HG02973 (cell line): ENCODE measurements around the gene CPZ.

ENCODE experiments used
- ATAC-seq: cut with Tn5 transposase; IDR thresholded peaks from one replicate; pipeline ENCODE4 v1.9.1; 2021; ENCODE audit warnings: moderate library complexity; ENCODE audit not compliant: unreplicated experiment

Gene CPZ

DNA sequence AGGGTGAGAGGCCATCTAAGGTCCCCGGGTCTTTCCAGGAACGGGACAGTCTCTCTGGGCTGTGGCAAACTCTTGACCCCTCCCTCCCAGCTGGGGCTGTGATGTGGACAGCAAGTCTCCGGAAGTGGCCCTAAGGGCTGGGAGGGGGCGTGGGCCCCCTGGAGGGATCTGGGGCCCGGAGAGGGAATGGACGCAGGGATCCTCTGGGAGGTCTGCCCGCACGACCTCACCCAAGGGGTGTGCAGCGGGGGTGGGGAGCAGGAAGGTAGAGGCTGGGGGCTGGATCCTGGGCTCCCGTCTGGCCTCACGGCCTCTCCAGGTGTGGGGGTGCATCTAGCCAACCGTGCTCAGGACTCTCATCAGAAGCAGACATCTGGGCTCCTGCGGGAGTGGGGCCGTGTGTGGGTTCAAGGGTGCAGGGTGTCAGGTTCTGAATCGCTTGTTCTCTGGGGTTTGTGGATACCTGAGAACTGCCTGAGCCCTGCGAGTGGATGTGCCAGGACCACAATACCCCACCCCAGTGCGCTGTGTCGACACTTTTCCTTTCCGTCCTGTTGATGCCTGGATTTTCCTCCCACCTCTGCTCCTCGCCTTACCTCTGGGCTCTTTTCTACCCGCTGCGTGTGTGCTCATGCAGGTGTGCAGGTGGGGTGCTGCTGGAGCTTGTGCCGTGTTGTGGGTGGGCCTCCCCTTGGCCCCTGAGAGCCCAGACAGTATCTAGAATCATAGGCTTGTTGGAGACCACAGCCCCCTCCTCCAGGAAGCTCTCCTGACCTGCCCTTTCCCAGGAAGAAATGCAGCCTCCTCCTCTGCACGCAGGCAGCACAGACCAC, 915 bp downstream of the CPZ start:
- no peak for ATAC-seq

DNA sequence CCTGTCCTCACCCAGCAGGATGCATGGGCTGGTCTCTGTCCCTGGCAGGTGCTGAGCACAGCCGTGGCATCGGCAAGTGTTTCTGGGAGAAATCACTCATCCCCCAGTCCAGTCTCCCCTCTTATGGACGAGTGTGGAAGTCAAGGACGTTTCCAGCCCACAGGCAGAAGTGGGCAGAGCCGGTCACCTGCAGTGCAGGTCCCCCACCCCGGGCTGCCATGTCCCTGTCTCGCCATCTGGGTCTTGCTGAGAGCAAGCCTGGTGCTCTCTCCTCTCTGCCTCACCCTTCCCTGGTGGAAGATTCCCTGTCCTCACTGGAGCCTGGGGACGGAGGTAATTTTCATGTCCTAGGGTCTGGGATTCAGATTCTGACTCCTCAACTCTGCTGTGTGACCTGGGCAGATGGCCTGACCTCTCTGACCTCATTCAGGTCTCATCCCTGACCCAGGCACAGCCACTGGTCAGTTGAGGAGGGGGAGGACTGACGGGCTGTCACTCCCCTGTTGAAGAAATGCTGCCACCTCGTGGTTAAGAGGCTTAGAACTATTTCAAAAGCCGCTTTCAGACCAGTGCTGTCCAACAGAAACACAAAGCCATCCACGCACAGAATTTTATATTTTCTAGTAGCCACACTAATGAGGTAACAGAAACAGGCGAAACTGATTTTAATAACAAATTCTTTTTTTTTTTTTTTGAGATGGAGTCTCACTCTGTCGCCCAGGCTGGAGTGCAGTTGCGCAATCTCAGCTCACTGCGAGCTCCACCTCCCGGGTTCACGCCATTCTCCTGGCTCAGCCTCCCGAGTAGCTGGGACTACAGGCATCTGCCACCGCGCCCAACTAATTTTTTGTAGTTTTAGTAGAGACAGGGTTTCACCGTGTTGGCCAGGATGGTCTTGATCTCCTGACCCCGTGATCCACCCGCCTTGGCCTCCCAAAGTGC, 1.8 kb downstream of the CPZ start:
- ATAC-seq, result no peak

DNA sequence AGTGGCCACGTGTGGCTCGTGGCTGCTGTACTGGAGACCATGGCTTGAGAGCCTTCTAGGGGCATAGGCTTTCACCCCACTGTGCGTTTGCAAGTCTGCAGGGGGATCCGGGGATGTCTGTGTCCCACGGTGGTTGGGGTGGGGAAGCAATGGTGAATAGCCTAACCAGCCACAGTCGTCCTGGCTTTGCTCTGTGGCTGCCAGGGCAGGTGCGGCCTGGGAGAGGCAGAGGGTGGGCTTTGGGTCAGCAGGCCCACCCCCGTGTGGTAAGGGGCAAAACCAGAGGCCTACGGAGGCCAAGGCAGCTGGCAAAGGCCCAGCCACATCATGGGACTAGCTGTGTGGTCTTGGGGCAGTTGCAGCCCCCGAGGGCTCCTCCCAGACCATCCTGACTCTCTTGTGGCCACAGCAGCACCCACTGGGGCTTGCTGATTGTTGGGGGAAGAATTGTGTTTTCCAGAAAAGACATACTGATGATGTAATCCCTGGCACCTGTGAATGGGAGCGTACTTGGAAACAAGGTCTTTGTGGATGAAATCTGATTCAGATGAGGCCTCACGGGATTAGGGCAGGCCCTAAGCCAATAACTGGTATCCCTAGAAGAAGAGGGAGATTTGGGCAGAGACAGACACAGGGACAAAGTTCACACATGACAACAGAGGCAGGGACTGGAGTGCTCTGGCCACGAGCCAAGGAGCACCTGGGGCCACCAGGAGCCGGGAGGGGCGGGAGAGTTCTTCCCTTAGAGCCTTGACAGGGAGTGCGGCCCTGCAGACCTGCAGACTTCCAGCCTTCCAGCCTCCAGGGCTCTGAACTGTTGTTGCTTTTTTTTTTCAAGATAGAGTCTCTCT, 2.9 kb downstream of the CPZ start:
- ATAC-seq, result no peak

- ATAC-seq, result no peak
These were observed 4.3 kb downstream of the CPZ start for GRCh38 chr4:8596891-8597290.

GRCh38 chr4:8597319-8597718, 4.8 kb downstream of the CPZ start:
- no peak for ATAC-seq

DNA sequence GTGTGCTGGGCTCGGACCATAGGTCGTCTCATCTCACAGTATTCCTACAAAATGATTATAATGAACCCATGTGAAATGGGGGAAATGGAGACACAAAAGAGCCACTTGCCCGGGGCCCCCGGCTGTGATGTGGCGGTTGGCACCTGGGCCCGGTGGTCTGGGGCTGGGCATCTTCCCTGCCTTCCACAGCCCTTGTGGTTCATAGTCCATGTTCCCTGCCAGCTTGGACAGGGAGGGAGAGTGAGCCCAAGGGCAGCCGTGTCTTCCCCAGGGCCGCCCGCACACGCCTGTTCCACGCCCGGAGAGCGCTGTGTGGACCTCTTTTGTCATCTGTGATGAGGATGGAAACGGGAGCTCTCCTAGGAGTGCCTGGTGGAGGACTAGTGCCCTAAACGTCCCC, 5.2 kb downstream of the CPZ start:
- no peak for ATAC-seq

DNA sequence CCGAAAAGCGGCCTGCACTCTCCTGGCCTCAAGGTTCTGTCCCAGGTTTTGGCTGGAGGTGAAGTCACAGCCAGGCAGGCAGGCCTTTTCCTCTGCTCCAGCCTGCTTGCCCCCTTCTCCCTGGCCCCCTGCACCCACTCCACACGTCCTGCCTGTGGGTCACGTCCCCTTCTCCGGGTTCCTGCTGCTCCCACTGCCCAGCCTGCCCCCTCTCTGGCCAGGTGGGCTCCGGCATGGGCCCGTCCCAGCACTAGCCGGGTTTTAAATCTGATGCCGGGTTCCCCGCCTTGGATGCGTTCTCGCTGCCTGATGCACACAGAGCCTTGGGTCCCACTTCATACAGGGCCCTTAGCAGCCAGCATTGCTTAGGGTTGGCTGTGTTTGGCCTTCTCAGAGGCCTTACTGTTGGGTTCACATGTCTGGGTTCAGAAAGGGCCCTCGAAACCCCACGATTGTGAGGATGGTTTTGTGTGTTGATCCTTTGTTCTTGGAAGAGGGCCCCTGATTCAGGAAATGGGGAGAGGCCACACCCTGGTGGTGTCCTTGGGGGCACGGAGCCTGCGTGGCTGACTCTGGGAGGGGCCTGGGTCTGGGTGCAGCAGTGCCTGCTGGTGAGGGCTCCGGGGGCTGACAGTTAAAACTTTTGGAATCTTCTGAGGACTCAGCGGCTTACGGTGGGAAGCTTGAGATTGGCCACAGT, 6.0 kb downstream of the CPZ start:
- no peak for ATAC-seq

DNA sequence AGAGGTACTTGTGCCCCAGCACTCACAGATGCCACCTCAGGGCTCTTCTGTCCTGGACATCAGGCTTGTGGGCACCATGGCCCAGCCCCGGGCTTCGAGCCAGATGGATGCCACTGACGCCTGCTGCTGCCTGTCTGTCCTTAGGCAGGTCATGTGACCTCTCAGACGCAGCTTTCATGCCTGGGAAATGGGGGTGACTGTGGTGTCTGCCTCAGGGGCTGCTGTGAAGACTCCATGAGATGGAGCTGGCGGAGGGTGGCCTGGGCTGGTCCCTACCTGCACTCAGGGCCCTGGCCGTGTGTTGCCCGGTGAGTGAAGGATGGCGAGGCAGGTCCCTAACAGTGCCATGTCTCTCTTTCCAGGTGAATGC, 6.5 kb downstream of the CPZ start:
- ATAC-seq, result no peak

DNA sequence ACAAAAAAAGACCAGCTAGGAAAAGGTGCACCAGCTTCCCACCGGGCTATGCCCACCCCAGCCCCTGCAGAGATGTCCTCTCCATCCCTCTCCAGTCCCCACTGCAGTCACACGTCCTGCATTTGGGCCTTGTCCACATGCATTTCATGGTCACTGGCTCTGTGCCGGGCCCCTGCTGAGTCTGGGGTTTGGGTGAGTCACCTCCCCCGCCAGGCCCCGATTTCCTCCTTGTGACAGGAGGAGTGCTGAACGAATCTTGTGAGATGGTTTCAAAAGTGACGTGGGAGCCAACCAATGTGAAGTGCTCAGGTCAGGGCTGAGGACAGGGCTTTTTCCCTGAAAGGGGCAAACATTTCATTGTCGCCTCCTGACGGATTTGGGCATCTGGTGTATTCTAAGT, 7.1 kb downstream of the CPZ start:
- no peak for ATAC-seq

- no peak for ATAC-seq
These were observed 7.7 kb downstream of the CPZ start for GRCh38 chr4:8600266-8600665.

DNA sequence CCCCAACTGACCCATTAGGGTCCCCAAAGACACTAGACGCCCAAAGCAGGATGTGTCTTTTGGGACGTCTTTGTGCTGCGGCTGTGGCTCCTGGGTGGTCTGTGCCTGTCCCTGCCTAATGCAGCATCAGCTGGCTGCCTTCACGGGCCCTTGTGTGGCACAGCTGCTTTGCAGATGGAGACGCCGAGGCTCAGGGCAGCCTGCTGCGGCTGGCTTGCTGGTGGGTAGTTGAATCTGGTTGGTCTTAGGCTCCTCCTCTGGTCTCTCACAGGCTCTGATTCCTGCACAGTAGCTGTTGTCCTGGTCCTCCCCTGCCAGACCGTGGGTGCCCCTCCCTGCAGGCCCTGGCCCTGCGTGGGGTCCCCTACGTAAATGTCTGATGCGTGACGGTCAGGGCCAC, 8.1 kb downstream of the CPZ start:
- no peak for ATAC-seq

- no peak for ATAC-seq
These were observed 8.5 kb downstream of the CPZ start for GRCh38 chr4:8601086-8601485.

GRCh38 chr4:8601556-8601955, 9.0 kb downstream of the CPZ start:
- ATAC-seq, result no peak

GRCh38 chr4:8602686-8603430, 10.3 kb downstream of the CPZ start:
- no peak for ATAC-seq

- no peak for ATAC-seq
These were observed 11.4 kb downstream of the CPZ start for GRCh38 chr4:8603931-8604330.

GRCh38 chr4:8605289-8605688, 12.7 kb downstream of the CPZ start:
- ATAC-seq, result no peak

- no peak for ATAC-seq
These were observed 13.9 kb downstream of the CPZ start for GRCh38 chr4:8606476-8606875.

DNA sequence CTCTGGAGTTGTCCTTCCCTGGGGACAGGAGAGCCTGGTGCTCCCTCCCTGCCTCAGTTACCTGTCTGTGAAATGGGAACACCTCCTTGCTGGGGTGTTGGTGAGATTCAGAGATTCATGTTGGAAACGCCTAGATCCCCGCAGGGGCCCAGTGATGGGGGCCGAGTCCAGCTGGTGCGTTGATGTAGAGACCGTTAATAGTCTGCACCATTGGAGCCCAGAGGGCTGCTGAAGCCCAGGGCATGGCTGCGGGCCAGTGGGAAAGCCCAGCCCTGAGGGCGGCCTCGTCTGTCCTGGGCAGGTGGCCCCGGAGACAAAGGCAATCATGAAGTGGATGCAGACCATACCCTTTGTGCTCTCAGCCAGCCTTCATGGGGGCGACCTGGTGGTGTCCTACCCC, 14.4 kb downstream of the CPZ start:
- ATAC-seq, result no peak

- no peak for ATAC-seq
These were observed 15.3 kb downstream of the CPZ start for GRCh38 chr4:8607603-8608481.
